CD4-positive, alpha-beta T cell (primary cell): Measurements from ENCODE around the gene SMARCB1. TPM values are rescaled to one million over a fixed set of nuclear protein-coding genes. Genes with fewer than 3 reads are reported as not detected.

Experiments used
- ATAC-seq: fragments of 200-7000 bp; cut with Tn5 transposase; one replicate; pipeline ENCODE4 v1.10.0; 2022; ENCODE audit warnings: mild to moderate bottlenecking; ENCODE audit not compliant: poor library complexity
- CTCF ChIA-PET: fragments of 350-600 bp; sonication (Branson Sonifier 250); formaldehyde crosslinking; loops from one replicate; lab custom pipeline; 2021; ENCODE audit warnings: antibody characterized with exemption, inconsistent platforms; lab: Charles Lee
- POLR2A ChIA-PET: fragments of 350-600 bp; sonication (Branson Sonifier 250); formaldehyde crosslinking; loops from one replicate; lab custom pipeline; 2021; ENCODE audit warnings: antibody characterized with exemption, inconsistent platforms; lab: Charles Lee
- DNase-seq, 14 experiments: peaks; one replicate each; pipeline ENCODE4 v3.0.0-alpha.2; 2013 to 2020; ENCODE audit warnings: mixed read lengths in 2 of 14
- H3K27ac ChIP-seq, 2 donors: one replicate each; pipeline versions ENCODE4 v1.5.1 to v1.7.0; 2013; ENCODE audit warnings: low read length in 2 of 2, low read depth in 1 of 2, mild to moderate bottlenecking in 1 of 2
- H3K27me3 ChIP-seq, 2 experiments: 1 replicate in 1 of 2; 2 replicates in 1 of 2; pipeline versions ENCODE4 v1.6.1 to v1.7.0; 2013; ENCODE audit warnings: low read length in 2 of 2, control low read depth in 1 of 2, mild to moderate bottlenecking in 1 of 2, moderate library complexity in 1 of 2; ENCODE audit not compliant: insufficient read depth in 2 of 2, control insufficient read depth in 1 of 2
- H3K36me3 ChIP-seq: one replicate; pipeline ENCODE4 v1.6.1; 2013; ENCODE audit warnings: low read length, control low read depth; ENCODE audit not compliant: insufficient read depth
- H3K4me1 ChIP-seq: one replicate; pipeline ENCODE4 v1.6.1; 2013; ENCODE audit warnings: low read length, control low read depth; ENCODE audit not compliant: insufficient read depth
- H3K4me3 ChIP-seq: one replicate; pipeline ENCODE4 v1.5.1; 2013; ENCODE audit warnings: mild to moderate bottlenecking, low read length, moderate library complexity
- H3K9me3 ChIP-seq, 2 experiments: 1 replicate in 1 of 2; 2 replicates in 1 of 2; pipeline versions ENCODE4 v1.6.1 to v1.7.0; 2013; ENCODE audit warnings: low read length in 2 of 2, mild to moderate bottlenecking in 2 of 2, control low read depth in 1 of 2, moderate library complexity in 1 of 2; ENCODE audit not compliant: control insufficient read depth in 1 of 2, insufficient read depth in 1 of 2
- H3K27ac Mint-ChIP-seq: one replicate; pipeline ENCODE4 v1.8.0; 2020; ENCODE audit warnings: mixed read lengths
- H3K27me3 Mint-ChIP-seq: one replicate; pipeline ENCODE4 v1.8.0; 2021; ENCODE audit warnings: mixed read lengths
- H3K36me3 Mint-ChIP-seq: one replicate; pipeline ENCODE4 v1.8.0; 2021; ENCODE audit warnings: low read depth, mixed read lengths
- H3K4me1 Mint-ChIP-seq: one replicate; pipeline ENCODE4 v1.8.0; 2021; ENCODE audit warnings: low read depth, mixed read lengths
- H3K4me3 Mint-ChIP-seq: one replicate; pipeline ENCODE4 v1.8.0; 2020; ENCODE audit warnings: mild to moderate bottlenecking, mixed read lengths
- H3K9me3 Mint-ChIP-seq: one replicate; pipeline ENCODE4 v1.8.0; 2020; ENCODE audit warnings: mixed read lengths
- intact Hi-C, 2 experiments: fragments of 100-400 bp; cut with DNase I in 1 of 2; cut with micrococcal nuclease in 1 of 2; formaldehyde crosslinking; loops; one replicate each; pipeline versions ENCODE4 v1.15.1 to v1.9.0; 2023 to 2025; cut with DNase I, micrococcal nuclease
- total RNA-seq, 174 experiments: library from RNA in 2 of 174; stranded (reverse) in 2 of 174; gene quantifications; one replicate each; pipeline ENCODE4 v1.2.3 and lab custom pipeline; 2021 to 2026
- TF ChIP-seq, protein P1 (sequence below): fragments of 200-600 bp; IDR thresholded peaks from one replicate; pipeline ENCODE4 v1.8.0; 2022; ENCODE audit warnings: antibody characterized with exemption, mild to moderate bottlenecking

Gene SMARCB1
- total RNA-seq, 2 experiments from 2014 or later = 40.3 to 41.7 TPM

DNA sequence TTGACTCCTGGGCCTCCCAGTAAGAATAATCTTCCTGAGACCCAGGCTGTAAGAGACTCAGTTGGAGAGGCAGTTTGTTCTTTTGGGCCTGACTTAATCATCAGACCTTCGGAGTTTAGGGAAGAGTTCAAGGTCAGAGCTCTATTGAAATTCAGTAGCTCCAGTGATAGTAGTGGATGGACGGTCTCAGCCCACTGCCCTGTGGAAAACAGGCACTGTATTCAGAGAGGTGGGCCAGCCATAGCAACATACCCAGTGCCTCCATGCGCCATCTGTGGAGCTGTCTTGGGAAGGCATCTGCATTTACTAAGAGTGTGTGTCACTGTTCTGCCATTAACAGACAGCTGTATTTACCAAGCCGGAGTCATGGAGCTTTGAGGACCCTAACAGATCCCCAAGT is 2.9 kb downstream of the SMARCB1 start:
- peaks cover 42% of the 10 kb centered on the region for H3K4me1 Mint-ChIP-seq
- intact Hi-C loops = loop anchor here (5.0 to 10.0 kb wide), 4 partner anchors 68 to 225 kb away; partner anchors contain the start of genes CABIN1 (in 2 of the 2) and SLC2A11 (in 1 of the 2)

DNA sequence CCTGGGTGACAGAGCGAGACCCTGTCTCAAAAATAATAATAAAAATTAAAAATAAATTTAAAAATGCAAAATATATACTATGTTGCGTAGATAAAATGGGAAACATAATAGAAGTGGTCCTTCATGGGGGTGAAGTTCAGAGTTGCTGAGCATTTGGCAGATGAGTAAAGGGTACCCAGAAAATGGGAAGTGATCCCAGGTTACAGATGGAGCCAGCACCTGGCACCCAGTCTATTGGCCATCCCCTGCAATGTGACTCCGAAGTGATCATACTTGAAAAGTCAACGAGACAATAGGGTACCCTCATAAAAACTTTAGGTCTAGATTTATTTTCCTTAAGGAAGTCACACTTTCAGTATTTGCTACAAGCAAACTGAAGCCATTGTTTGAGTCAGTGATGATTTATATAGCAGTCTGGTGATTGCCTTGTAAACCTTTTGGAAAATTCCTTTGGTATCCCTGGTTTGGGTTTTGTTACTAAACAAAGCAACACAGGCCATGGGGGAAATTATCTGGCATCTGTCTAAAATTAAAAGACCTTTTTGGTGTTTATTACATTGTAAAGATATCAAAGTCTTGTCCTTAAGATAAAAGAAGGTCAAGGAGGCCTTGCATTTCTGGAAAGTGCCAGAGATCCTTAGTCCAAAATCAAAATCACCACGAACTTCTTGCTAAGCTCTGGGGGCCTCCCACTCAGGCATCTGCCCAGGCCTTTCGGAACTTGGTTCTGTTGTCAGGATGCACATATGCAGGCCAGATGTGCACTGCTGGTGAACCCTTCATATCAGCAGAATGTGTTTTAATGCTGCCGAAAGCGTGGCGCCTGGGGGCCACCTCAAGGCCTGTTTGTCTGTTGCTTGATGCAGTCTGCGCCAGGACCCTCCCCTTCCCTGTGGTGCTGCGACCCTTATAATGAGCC is 4.3 kb downstream of the SMARCB1 start:
- DNase-seq = peak in 1 of 14 experiments; percentile 2
- Histone ChIP-seq H3K27ac (no peak overlapping the region), H3K4me1 (peaks cover 44% of the 10 kb centered on the region), H3K27me3 (no peaks in the 10 kb centered on the region), H3K36me3 (peaks cover 45% of the 10 kb centered on the region), H3K4me3 (no peak overlapping the region), H3K9me3 (no peaks in the 10 kb centered on the region)
- Mint-ChIP-seq H3K9me3 (no peaks in the 10 kb centered on the region), H3K4me1 (peaks cover 41% of the 10 kb centered on the region), H3K27ac (no peak overlapping the region), H3K4me3 (no peak overlapping the region), H3K36me3 (peaks cover 55% of the 10 kb centered on the region), H3K27me3 (no peaks in the 10 kb centered on the region)
- TF ChIP-seq, protein P1, sequence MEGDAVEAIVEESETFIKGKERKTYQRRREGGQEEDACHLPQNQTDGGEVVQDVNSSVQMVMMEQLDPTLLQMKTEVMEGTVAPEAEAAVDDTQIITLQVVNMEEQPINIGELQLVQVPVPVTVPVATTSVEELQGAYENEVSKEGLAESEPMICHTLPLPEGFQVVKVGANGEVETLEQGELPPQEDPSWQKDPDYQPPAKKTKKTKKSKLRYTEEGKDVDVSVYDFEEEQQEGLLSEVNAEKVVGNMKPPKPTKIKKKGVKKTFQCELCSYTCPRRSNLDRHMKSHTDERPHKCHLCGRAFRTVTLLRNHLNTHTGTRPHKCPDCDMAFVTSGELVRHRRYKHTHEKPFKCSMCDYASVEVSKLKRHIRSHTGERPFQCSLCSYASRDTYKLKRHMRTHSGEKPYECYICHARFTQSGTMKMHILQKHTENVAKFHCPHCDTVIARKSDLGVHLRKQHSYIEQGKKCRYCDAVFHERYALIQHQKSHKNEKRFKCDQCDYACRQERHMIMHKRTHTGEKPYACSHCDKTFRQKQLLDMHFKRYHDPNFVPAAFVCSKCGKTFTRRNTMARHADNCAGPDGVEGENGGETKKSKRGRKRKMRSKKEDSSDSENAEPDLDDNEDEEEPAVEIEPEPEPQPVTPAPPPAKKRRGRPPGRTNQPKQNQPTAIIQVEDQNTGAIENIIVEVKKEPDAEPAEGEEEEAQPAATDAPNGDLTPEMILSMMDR = no peak
- ChIA-PET CTCF (no interaction called here), POLR2A (no interaction called here)
- intact Hi-C loops = no loop called here
- no peak for ATAC-seq

More for the DNA sequence above, 2.9 kb downstream of the SMARCB1 start:
- peak overlapping the region; percentile 67 for H3K4me3 Mint-ChIP-seq
- Histone ChIP-seq H3K4me3 (no peak overlapping the region), H3K9me3 (no peaks in the 10 kb centered on the region), H3K27ac (no peak overlapping the region), H3K36me3 (peaks cover 36% of the 10 kb centered on the region), H3K4me1 (peaks cover 46% of the 10 kb centered on the region), H3K27me3 (no peaks in the 10 kb centered on the region)
- DNase-seq (peak in 1 of 14 experiments; percentile 7), ATAC-seq (no peak)
- H3K36me3 Mint-ChIP-seq = peaks cover 47% of the 10 kb centered on the region
- no peaks in the 10 kb centered on the region for H3K9me3 Mint-ChIP-seq
- peak overlapping the region; percentile 42 for H3K27ac Mint-ChIP-seq
- TF ChIP-seq, protein P1 = no peak
- CTCF ChIA-PET = interaction anchor here (2.2 kb wide), 1 partner anchor 19 kb away, joined by 7 read pairs; no protein-coding TSS in a partner anchor
- POLR2A ChIA-PET = interaction anchor here (0.7 kb wide), 1 partner anchor 93 kb away, joined by 3 read pairs; no protein-coding TSS in a partner anchor
- no peaks in the 10 kb centered on the region for H3K27me3 Mint-ChIP-seq

DNA sequence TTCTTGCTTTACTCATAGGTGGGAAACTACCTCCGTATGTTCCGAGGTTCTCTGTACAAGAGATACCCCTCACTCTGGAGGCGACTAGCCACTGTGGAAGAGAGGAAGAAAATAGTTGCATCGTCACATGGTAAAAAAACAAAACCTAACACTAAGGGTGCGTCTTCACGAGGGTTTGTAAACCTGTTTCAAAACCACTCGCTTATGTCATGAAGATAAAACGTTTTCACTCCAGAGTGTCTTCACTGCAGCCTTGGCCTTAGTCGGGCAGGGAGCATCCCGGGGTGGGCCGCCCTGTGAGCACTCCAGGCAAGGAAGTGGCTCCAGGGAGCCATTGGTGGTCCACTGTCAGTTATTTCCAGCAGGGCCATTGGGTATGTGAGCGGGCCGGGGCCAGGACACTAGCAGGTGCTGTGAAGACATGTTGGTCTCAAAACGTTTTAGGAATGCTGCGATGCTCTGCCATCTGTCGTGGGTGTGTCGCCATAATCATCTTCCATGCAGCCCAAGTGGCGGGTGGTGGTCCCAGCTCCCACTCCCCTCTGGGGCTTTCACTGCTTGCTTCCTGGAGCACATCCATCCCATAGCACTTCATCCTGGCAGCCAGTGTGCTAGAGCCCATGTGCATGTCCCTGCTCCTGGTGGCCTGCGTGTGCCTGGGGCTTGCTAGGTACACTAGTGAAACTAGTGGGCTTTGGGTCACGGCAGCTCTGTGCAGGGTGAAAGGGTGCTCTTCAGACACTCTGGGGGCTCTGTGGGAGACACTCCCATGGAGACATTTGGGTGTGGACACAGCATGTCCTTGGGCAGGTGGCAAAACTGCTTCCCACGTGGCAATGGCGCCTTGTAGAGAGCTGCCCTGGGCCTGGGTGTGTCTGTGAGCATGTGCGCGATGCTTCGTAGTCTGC is 5.2 kb downstream of the SMARCB1 start:
- no peaks in the 10 kb centered on the region for H3K27me3 ChIP-seq
- peaks cover 52% of the 10 kb centered on the region for H3K36me3 ChIP-seq
- peaks cover 62% of the 10 kb centered on the region for H3K36me3 Mint-ChIP-seq
- no peak overlapping the region for H3K4me3 ChIP-seq
- peaks cover 38% of the 10 kb centered on the region for H3K4me1 ChIP-seq
- ChIA-PET POLR2A (no interaction called here), CTCF (no interaction called here)
- no peaks in the 10 kb centered on the region for H3K9me3 Mint-ChIP-seq
- peaks cover 33% of the 10 kb centered on the region for H3K4me1 Mint-ChIP-seq
- no peak overlapping the region for H3K27ac Mint-ChIP-seq
- peak overlapping the region; percentile 25 for H3K4me3 Mint-ChIP-seq
- no peak overlapping the region for H3K27ac ChIP-seq
- no peak for ATAC-seq
- no peaks in the 10 kb centered on the region for H3K27me3 Mint-ChIP-seq
- peak in 1 of 14 experiments; percentile 6 for DNase-seq
- H3K9me3 ChIP-seq = no peaks in the 10 kb centered on the region
- TF ChIP-seq, protein P1 = no peak
- intact Hi-C loops = no loop called here
